Activated naive CD8-positive, alpha-beta T cell (primary cell): ENCODE results near the gene LYPD6B.

Experiments used
- H3K27ac Mint-ChIP-seq: one replicate; pipeline ENCODE4 v1.8.0; 2021; ENCODE audit warnings: mixed read lengths
- H3K27me3 Mint-ChIP-seq: one replicate; pipeline ENCODE4 v1.8.0; 2021; ENCODE audit warnings: mixed read lengths
- H3K36me3 Mint-ChIP-seq: one replicate; pipeline ENCODE4 v1.8.0; 2021; ENCODE audit warnings: mixed read lengths
- H3K4me1 Mint-ChIP-seq: one replicate; pipeline ENCODE4 v1.8.0; 2021; ENCODE audit warnings: low read depth, mixed read lengths
- H3K4me3 Mint-ChIP-seq: one replicate; pipeline ENCODE4 v1.8.0; 2021; ENCODE audit warnings: mild to moderate bottlenecking, mixed read lengths
- H3K9me3 Mint-ChIP-seq: one replicate; pipeline ENCODE4 v1.8.0; 2021; ENCODE audit warnings: low read depth, mixed read lengths

Gene LYPD6B

DNA sequence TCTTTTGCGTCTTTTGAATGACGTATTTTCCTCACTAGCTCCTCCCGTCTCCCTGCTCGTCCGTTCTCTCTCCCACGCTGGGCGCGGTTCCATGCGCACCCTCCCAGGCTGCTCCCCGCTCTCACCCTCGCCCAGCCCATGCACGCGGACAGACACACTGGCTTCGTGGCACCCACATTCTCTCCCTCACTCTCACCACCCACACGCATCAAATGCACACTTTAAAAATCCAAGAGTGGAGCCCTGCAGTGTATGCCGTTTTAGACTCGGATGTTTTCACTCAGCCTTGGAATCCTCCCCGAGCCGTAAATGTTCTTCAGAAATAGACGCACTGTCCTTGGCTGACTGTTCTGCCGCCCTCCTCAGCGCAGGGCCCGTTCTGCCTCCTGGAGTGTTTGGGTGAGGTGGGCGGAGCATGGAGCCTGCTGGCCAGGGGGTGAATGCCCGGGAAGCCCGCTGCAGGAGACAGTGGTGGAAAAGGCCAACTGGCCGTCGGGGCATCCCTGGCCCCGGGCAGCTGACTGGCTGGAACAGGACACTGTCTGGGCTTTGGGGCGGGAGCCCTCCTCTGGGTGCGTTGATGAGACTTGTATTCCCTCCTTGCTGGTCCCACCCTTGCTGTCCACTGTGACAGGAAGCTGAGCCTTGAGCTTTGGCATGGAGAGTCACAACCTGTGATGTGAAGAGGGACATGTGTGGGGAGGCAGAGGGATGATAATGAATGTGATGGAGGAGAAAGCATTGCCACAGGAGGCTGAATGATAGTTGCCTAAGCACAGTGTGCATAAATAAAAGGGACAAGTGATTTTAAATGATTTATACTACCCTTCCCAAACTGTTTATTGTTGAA is 35.4 kb upstream of the LYPD6B start:
- no peaks in the 10 kb centered on the region for H3K27me3 Mint-ChIP-seq

GRCh38 chr2:149004836-149005235 is 33.7 kb upstream of the LYPD6B start:
- peaks cover 7% of the 10 kb centered on the region for H3K36me3 Mint-ChIP-seq
- no peak overlapping the region for H3K27ac Mint-ChIP-seq
- H3K9me3 Mint-ChIP-seq: no peaks in the 10 kb centered on the region
- no peaks in the 10 kb centered on the region for H3K27me3 Mint-ChIP-seq
- H3K4me1 Mint-ChIP-seq: peaks cover 4% of the 10 kb centered on the region
- H3K4me3 Mint-ChIP-seq: no peak overlapping the region

More for the DNA sequence above, 35.4 kb upstream of the LYPD6B start:
- no peaks in the 10 kb centered on the region for H3K9me3 Mint-ChIP-seq
- no peak overlapping the region for H3K4me3 Mint-ChIP-seq
- H3K27ac Mint-ChIP-seq: no peak overlapping the region
- H3K4me1 Mint-ChIP-seq: peaks cover 4% of the 10 kb centered on the region
- peaks cover 7% of the 10 kb centered on the region for H3K36me3 Mint-ChIP-seq

DNA sequence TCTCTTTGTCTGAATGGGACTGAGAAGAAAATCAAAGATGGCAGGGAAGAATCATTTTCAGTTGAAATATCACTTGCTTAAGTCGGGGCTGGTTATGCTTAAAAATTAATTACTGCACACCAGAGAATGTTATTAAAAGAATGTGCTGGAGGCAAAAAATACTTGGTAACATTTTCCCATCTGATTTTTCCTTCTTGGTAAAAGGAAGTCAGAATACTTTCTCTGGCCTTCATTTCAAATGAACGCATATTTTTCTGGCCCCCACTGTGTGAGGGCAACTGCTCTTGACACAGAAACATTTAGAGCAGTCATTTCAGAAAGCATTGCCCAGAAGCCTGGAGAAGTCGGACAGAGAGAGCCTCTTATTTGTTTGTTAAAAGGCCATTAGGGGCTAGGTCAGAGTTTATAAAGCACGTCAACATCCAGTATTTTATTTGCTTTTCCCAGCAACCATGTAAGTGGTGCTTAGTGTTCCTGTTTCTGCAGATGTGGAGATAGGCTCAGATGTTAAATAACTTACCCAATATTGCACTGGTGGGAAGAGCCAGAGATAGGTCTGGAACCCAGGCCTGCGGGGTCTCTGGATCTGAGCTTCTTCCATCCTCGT is 32.9 kb upstream of the LYPD6B start:
- H3K36me3 Mint-ChIP-seq: peaks cover 7% of the 10 kb centered on the region
- H3K27ac Mint-ChIP-seq: no peak overlapping the region
- H3K27me3 Mint-ChIP-seq: no peaks in the 10 kb centered on the region
- no peaks in the 10 kb centered on the region for H3K9me3 Mint-ChIP-seq
- no peaks in the 10 kb centered on the region for H3K4me1 Mint-ChIP-seq
- no peak overlapping the region for H3K4me3 Mint-ChIP-seq

GRCh38 chr2:149006883-149007543 is 31.5 kb upstream of the LYPD6B start:
- no peaks in the 10 kb centered on the region for H3K27me3 Mint-ChIP-seq
- peaks cover 7% of the 10 kb centered on the region for H3K36me3 Mint-ChIP-seq
- no peak overlapping the region for H3K27ac Mint-ChIP-seq
- H3K4me3 Mint-ChIP-seq: no peak overlapping the region
- no peaks in the 10 kb centered on the region for H3K9me3 Mint-ChIP-seq
- no peaks in the 10 kb centered on the region for H3K4me1 Mint-ChIP-seq

DNA sequence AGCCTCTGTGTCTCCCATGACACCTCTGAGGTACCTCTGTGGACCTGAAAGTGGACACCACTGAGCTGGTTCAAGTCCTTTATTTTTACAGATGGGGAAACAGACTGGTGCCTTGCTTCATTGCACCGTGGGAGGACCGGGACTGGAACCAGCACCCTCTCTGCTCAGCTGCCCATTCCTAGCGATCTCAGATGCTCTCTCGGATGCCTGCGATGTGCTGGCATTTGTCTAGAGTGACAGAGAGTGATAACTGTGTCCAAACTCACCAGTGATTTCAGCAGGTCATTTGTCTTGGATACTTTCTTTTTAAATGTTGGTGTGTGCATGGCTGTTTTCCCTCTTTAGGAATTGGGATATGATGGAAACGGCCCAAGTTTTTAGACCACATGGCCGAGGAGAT is 30.1 kb upstream of the LYPD6B start:
- Mint-ChIP-seq H3K27ac (no peak overlapping the region), H3K4me1 (no peaks in the 10 kb centered on the region), H3K9me3 (no peaks in the 10 kb centered on the region), H3K4me3 (no peak overlapping the region), H3K36me3 (peaks cover 2% of the 10 kb centered on the region), H3K27me3 (no peaks in the 10 kb centered on the region)

GRCh38 chr2:149009576-149010461 is 28.7 kb upstream of the LYPD6B start:
- Mint-ChIP-seq H3K4me1 (no peaks in the 10 kb centered on the region), H3K27me3 (no peaks in the 10 kb centered on the region), H3K9me3 (no peaks in the 10 kb centered on the region), H3K4me3 (no peak overlapping the region), H3K36me3 (peaks cover 2% of the 10 kb centered on the region), H3K27ac (no peak overlapping the region)

DNA sequence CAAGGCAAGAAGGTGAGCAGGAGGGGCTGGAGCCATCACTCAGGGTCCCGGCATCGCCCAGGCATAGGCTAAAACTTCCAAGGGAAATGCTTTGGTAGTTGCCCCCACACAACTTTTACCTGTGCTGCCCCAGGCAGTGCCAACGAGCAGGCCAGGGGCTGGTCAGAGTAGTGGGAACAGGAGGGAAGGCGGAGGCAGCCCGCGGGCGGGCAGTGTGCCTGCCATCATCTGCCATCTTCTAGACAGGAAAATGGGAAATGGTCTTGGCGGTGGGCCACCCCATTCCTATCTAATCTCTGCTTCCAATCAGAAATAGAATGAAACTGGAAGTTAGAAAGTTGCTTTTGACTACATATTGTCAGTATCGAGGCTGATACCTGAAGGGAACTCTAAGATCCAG is 26.0 kb upstream of the LYPD6B start:
- Mint-ChIP-seq H3K9me3 (no peaks in the 10 kb centered on the region), H3K27me3 (no peaks in the 10 kb centered on the region), H3K36me3 (no peaks in the 10 kb centered on the region), H3K4me1 (no peaks in the 10 kb centered on the region), H3K27ac (no peak overlapping the region), H3K4me3 (no peak overlapping the region)

DNA sequence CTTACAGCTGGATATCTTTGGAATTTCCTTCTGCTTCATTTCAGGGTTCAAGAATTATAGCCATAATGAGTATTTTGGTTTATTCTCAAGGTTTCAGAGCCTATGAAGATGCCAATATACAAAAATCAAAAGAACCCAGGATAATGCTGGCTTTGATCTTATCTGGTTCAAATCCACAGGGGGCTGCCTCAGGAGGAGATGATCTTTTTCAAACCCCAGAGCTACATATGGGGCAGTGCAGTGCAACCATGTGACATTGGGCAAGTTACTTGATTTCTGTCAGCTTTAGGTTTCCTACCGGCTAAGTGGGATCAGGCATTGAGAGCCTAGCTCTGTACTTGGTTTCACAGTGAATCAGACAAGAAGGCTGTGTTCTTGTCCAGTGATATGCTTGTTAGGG is 23.0 kb upstream of the LYPD6B start:
- Mint-ChIP-seq H3K4me3 (no peak overlapping the region), H3K36me3 (no peaks in the 10 kb centered on the region), H3K4me1 (no peaks in the 10 kb centered on the region), H3K27me3 (no peaks in the 10 kb centered on the region), H3K27ac (no peak overlapping the region), H3K9me3 (no peaks in the 10 kb centered on the region)

DNA sequence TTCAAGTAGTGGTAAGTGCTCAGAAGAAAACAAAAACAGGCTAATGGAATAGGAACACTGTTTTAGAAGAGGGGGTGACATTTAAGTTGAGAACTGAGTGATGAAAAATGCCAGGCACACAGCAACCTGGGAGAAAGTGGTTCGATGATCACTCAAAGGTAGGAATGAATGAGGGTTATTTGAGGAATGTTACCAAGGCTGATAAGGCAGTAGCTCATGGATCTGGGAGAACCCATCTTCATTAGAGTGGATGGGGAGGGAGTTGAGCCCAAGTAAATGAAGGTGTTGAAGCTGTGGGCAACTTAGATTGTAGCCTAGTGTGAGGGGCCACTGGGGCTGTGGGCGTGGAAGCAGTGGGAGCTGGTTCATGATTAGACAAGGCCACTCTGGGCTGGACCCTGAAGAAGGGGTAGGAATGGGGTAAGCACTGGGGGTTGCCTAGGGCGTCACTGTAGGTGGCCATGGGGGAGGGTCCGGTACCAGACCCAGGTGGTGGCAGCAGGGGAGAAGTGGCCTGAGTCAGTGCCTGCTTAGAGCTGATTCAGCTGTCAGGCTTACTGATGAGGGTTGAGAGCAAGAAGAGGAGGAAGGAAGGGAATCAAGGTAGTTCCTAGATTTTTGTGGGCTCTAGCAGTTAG is 22.5 kb upstream of the LYPD6B start:
- Mint-ChIP-seq H3K27ac (no peak overlapping the region), H3K27me3 (no peaks in the 10 kb centered on the region), H3K4me1 (no peaks in the 10 kb centered on the region), H3K9me3 (no peaks in the 10 kb centered on the region), H3K4me3 (no peak overlapping the region), H3K36me3 (no peaks in the 10 kb centered on the region)

DNA sequence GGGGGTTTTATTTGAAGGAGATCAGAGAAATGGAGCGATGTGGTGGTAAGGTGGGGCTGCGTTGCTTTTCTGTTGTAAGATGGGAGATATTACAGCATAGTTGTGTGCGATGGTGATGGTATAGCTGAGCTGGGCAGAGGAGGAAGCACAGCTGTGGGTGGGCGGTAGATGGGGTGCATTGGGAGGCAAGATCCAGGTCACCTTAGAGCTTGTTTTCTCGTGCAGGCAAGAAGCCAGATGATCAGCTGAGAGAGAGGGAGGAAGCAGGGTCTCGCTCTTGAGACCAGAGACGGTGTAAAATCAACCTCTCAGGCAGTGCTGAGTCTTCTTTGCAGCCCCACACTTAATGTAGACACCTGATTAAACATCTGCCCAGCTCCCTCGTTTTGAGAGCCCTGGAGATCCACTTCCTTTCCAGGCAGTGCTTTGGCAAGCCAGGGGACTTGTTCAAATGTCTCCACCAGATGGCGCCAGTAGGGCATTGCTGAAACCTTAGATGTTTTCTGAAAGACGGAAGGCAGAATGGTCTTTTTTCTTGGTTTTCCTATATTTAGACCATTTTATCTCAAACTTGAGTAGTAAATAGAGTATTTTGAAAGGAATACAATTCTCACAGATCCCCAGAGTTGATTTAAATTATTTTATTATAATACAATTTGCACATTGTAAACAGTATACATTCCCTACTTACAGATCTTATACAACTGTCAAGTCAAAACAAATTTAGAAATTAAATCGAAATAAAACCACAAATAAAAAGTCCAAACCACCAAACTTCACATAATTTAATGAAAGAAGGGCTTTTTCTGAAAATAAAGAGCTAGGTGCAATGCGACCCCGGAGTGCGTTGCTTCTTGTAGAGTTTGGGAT is 21.1 kb upstream of the LYPD6B start:
- Mint-ChIP-seq H3K4me1 (no peaks in the 10 kb centered on the region), H3K27ac (no peak overlapping the region), H3K36me3 (no peaks in the 10 kb centered on the region), H3K9me3 (no peaks in the 10 kb centered on the region), H3K27me3 (no peaks in the 10 kb centered on the region), H3K4me3 (no peak overlapping the region)

GRCh38 chr2:149018981-149019380 is 19.5 kb upstream of the LYPD6B start:
- no peak overlapping the region for H3K4me3 Mint-ChIP-seq
- H3K9me3 Mint-ChIP-seq: no peaks in the 10 kb centered on the region
- H3K4me1 Mint-ChIP-seq: no peaks in the 10 kb centered on the region
- H3K27me3 Mint-ChIP-seq: no peaks in the 10 kb centered on the region
- H3K27ac Mint-ChIP-seq: no peak overlapping the region
- H3K36me3 Mint-ChIP-seq: no peaks in the 10 kb centered on the region

GRCh38 chr2:149019768-149020167 is 18.7 kb upstream of the LYPD6B start:
- no peak overlapping the region for H3K4me3 Mint-ChIP-seq
- no peaks in the 10 kb centered on the region for H3K27me3 Mint-ChIP-seq
- H3K27ac Mint-ChIP-seq: no peak overlapping the region
- no peaks in the 10 kb centered on the region for H3K36me3 Mint-ChIP-seq
- no peaks in the 10 kb centered on the region for H3K4me1 Mint-ChIP-seq
- no peaks in the 10 kb centered on the region for H3K9me3 Mint-ChIP-seq

- no peaks in the 10 kb centered on the region for H3K36me3 Mint-ChIP-seq
Observed at GRCh38 chr2:149020432-149020851, 18.1 kb upstream of the LYPD6B start.

More at GRCh38 chr2:149020432-149020851, 18.1 kb upstream of the LYPD6B start:
- no peaks in the 10 kb centered on the region for H3K27me3 Mint-ChIP-seq
- H3K4me1 Mint-ChIP-seq: no peaks in the 10 kb centered on the region
- H3K9me3 Mint-ChIP-seq: no peaks in the 10 kb centered on the region
- no peak overlapping the region for H3K4me3 Mint-ChIP-seq
- H3K27ac Mint-ChIP-seq: no peak overlapping the region
